Measurements from ENCODE around the gene GNB3.
A peak's percentile ranks its signal among the peaks of the same experiment; 100 is the strongest.
"Not testable (repeated sequence)": the region's sequence is repeated elsewhere in the genome, so short reads cannot be mapped to it uniquely, and the experiment has no call there.

Gene GNB3

DNA sequence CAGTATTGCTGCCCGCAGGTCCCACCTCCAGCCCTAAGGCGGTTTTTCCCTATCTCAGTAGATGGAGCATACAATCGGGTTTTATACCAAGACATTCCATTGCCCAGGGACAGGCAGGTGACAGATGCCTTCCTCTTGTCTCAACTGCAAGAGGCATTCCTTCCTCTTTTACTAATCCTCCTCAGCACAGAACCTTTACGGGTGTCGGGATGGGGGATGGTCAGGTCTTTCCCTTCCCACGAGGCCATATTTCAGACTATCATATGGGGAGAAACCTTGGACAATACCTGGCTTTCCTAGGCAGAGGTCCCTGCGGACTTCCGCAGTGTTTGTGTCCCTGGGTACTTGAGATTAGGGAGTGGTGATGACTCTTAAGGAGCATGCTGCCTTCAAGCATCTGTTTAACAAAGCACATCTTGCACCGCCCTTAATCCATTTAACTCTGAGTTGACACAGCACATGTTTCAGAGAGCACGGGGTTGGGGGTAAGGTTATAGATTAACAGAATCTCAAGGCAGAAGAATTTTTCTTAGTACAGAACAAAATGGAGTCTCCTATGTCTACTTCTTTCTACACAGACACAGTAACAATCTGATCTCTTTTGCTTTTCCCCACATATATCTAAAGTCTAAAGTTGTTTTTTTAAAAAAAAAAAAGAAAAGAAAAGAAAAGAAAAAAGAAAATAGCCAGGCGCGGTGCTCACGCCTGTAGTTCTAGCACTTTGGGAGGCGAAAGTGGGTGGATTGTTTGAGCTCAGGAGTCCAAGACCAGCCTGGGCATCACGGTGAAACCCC lies 45.7 kb downstream of the GNB3 start:
- not testable (repeated sequence) for DNase-seq

DNA sequence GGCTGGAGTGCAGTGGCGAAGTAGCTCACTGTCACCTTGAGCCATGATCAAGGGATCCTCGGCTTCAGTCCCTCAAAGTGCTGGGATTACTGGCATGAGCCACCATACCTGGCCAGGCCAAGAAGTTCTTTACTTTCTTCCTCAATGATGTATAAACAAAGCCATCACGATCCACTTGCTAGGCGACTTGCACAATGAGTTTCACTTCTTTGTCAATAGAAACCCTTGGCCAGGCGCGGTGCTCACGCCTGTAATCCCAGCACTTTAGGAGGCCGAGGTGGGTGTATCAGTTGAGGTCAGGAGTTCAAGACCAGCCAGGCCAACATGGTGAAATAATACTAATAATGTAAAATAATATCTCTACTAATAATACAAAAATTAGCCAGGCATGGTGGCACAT lies 46.7 kb downstream of the GNB3 start:
- no peak for DNase-seq

DNA sequence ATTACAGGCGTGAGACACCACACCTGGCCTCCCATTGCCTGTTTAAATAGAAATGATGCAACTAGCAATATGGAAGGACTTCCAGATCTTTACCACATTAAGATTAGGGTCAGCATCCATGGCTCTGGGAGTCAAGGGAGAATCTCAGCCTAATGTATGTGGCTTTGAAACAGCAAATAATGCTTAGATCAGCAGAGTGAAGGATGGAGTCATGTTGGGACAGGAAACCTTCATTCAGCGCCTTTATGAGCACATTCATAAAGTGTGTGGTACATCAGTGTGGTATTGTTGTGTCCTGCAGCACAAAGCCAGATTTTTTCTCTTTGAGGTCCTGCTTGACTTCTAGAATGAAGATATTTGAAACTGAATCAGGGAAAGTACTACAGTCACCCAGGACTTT lies 47.6 kb downstream of the GNB3 start:
- no peak for DNase-seq

DNA sequence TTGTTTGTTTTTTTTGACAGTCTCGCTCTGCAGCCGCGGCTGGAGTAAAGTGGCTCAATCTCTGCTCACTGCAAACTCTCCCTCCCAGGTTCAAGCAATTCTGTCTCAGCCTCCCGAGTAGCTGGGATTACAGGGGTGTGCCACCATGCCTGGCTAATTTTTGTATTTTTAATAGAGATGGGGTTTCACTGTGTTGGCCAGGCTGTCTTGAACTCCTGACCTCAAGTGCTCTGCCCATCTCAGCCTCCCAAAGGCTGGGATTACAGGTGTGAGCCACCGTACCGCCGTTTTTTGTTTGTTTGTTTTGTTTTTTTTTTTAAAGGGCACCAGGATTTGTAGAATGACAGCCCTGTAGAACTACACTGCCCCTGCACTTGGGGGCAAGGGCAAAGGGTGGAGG lies 48.1 kb downstream of the GNB3 start:
- not testable (repeated sequence) for DNase-seq

DNA sequence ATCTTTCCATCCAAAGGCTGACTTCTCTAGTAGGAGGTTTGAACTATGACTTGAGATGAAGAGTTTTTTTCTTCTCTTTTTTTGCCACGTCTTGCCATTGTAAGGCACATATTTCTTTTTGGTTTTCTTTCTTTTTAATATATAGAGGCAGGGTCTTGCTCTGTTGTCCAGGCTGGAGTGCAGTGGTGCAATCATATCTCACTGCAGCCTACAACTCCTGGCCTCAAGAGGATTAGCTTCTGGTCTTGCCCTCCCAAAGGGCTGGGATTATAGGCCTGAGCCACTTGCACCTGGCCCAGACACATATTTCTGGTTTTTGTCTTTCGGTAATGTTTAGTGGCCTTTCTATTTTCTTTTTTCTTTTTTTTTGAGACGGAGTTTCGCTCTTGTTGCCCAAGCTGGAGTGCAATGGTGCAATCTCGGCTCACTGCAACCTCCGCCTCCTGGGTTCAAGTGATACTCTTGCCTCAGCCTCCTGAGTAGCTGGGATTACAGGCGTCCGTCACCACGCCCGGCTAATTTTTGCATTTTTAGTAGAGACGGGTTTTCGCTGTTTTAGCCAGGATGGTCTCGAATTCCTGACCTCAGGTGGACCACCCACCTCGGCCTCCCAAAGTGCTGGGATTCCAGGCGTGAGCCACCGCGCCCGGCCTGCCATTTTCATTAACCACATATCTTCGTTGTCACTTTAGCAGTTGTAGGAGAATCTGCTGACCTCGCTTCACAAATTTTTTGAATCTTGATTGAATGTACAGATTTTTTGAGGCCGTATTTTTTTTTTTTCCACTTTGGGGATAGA lies 49.2 kb downstream of the GNB3 start:
- DNase-seq = not testable (repeated sequence)

DNA sequence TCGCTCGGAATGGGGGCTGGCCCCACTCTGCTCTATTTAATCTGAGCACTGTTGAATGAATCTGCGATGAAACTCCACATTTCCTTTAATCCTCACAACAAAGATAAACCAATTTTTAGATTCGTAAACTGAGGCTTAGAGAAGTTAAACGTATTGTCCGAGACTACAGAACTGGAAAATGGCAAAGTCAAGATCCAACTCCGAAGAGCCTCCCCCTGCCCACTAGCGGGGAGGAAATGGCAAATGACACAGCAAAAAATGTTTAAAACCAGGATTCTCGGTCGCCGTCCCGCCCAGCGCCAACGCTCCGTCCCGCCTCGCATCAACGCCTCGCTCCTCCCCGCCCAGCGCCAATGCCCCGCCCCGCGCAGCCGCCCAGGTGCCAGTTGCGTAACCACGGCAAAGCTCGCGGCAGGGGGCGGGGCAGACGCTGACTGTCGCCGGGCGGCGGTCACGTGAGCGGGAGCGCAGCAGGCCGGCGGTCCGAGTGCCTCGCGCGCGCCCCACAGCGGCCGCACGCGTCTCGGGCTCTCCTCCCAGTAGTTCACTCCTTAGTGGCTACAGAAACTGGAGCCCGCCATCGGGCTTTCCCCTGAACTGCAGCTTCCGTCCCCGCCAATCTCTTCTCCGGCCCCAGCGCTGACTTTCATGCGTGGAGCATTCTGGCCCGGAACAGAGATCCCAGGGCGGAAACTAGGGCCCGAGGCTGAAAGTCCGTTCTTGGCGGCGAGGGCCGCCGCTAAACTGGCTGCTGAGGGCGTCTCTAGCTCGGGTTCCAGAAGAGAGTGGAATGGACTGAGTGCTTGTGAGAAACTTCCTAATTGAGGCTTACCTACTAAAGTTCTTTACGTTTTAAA lies 50.3 kb downstream of the GNB3 start:
- peak; percentile 96 to 99 (median 98) for DNase-seq

DNA sequence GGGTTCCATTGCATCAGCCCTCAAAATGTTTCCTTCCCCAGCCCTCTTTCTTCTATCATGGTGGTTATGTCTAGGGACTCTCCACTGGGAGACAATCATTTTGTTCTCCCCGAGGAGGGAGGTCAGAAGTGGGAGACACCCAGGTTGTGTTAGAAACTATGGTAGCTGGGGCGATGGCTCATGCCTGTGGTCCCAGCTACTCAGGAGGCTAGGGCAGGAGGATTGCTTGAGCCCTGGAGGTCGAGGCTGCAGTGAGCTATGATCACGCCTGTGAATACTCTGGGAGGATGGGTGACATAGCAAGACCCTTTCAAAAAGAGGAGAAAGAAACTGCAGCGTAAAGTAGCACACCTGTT lies 50.9 kb downstream of the GNB3 start:
- no peak for DNase-seq

DNA sequence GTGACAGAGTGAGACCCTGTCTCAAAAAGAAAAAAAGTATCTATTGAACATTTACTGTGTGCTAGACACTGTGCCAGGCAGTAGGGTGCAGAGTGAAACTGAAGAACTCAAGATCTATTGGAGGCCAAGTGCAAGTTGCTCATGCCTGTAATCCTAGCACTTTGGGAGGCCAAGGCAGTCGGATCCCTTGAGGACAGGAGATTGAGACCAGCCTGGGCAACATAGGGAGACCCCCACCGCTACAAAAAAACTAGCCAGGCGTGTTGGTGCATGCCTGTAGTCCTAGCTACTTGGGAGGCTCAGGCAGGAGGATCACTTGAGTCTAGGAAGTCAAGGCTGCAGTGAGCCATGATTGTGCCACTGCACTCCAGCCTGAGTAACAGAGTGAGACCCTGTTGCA lies 52.0 kb downstream of the GNB3 start:
- DNase-seq = not testable (repeated sequence)

DNA sequence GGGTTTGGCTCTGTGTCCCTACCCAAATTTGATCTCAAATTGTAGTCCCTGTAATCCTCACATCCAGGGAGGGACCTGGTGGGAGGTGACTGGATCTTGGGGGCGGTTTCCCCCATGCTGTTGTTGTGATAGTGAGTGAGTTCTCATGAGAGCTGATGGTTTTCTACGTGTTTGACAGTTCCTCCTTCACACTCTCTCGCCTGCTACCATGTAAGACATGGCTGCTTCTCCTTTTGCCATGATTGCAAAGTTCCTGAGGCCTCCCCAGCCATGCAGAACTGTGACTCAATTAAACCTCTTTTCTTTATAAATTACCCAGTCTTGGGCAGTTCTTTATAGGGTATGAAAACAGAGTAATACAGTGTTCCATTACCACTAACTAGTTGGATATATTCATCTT lies 53.6 kb downstream of the GNB3 start:
- DNase-seq = no peak

Data from activated naive CD4-positive, alpha-beta T cell (primary cell).